ENCODE results near the gene ACTC1. TPM values are rescaled to one million over a fixed set of nuclear protein-coding genes. Genes with fewer than 3 reads are reported as not detected.

The ACTC1 gene
- total RNA-seq, 6 experiments from 2014 or later = 0.29 to 1.4 (median 0.93) TPM; not detected in 3

GRCh38 chr15:34828145-34828911 lies 33.0 kb upstream of the ACTC1 start:
- Histone ChIP-seq H3K27ac (no peak overlapping the region), H3K36me3 (no peaks in the 10 kb centered on the region), H3K27me3 (no peaks in the 10 kb centered on the region), H3K9me3 (no peaks in the 10 kb centered on the region), H3K4me1 (no peaks in the 10 kb centered on the region), H3K4me3 (no peak overlapping the region)
- no peak for TF ChIP-seq CTCF (IDR thresholded peaks at IDR 0.05)
- TF ChIP-seq POLR2A (IDR thresholded peaks at IDR 0.05) = no peak
- ATAC-seq (no peak), DNase-seq (no peak)
- 43% methylated on average over 5 of the region's 5 CpGs for WGBS (ENCODE audit: insufficient coverage, low coverage, low lambda C conversion rate, missing lambda C conversion rate)
- intact Hi-C loops (cut with DNase I) = no loop called here

- Histone ChIP-seq H3K4me3 (no peak overlapping the region), H3K36me3 (no peaks in the 10 kb centered on the region), H3K27me3 (no peaks in the 10 kb centered on the region), H3K4me1 (no peaks in the 10 kb centered on the region), H3K9me3 (no peaks in the 10 kb centered on the region), H3K27ac (no peak overlapping the region)
- DNase-seq = no peak
- intact Hi-C loops (cut with DNase I) = no loop called here
- ATAC-seq = no peak
- WGBS (ENCODE audit: insufficient coverage, low coverage, low lambda C conversion rate, missing lambda C conversion rate) = 41% methylated on average over 3 of the region's 3 CpGs
- no peak for TF ChIP-seq POLR2A (IDR thresholded peaks at IDR 0.05)
- TF ChIP-seq CTCF (IDR thresholded peaks at IDR 0.05) = no peak
Measured at GRCh38 chr15:34821831-34822230, 26.5 kb upstream of the ACTC1 start.

- H3K36me3 ChIP-seq = no peaks in the 10 kb centered on the region
- H3K4me1 ChIP-seq = no peaks in the 10 kb centered on the region
- 49% methylated on average over 5 of the region's 5 CpGs for WGBS (ENCODE audit: insufficient coverage, low coverage, low lambda C conversion rate, missing lambda C conversion rate)
- ATAC-seq (no peak), DNase-seq (no peak)
- TF ChIP-seq POLR2A (IDR thresholded peaks at IDR 0.05) (no peak), CTCF (IDR thresholded peaks at IDR 0.05) (no peak)
- no peaks in the 10 kb centered on the region for H3K27me3 ChIP-seq
- no peaks in the 10 kb centered on the region for H3K9me3 ChIP-seq
- no peak overlapping the region for H3K4me3 ChIP-seq
- no peak overlapping the region for H3K27ac ChIP-seq
- intact Hi-C loops (cut with DNase I) = no loop called here
Measured at GRCh38 chr15:34820110-34820509, 24.8 kb upstream of the ACTC1 start.

GRCh38 chr15:34818526-34818925 lies 23.2 kb upstream of the ACTC1 start:
- Histone ChIP-seq H3K4me1 (no peaks in the 10 kb centered on the region), H3K9me3 (no peaks in the 10 kb centered on the region), H3K36me3 (no peaks in the 10 kb centered on the region), H3K27me3 (no peaks in the 10 kb centered on the region), H3K4me3 (no peak overlapping the region), H3K27ac (no peak overlapping the region)
- WGBS (ENCODE audit: insufficient coverage, low coverage, low lambda C conversion rate, missing lambda C conversion rate) = 82% methylated on average over 1 of the region's 1 CpG
- DNase-seq (no peak), ATAC-seq (no peak)
- intact Hi-C loops (cut with DNase I) = no loop called here
- TF ChIP-seq POLR2A (IDR thresholded peaks at IDR 0.05) = no peak
- TF ChIP-seq CTCF (IDR thresholded peaks at IDR 0.05) = no peak

All from right lobe of liver (tissue), 6 donors.